DOHH2 (cell line): ENCODE results near the gene PEX14.

ENCODE experiments used
- EZH2phosphoT487 ChIP-seq: fragments of 200-600 bp; sonication (generic); IDR thresholded peaks from 2 replicates; pipeline ENCODE4 v1.6.1; 2017; ENCODE audit warnings: borderline replicate concordance, mild to moderate bottlenecking, antibody characterized with exemption, low read length, moderate library complexity, mixed read lengths
- TF ChIP-seq, protein P1 (sequence below): fragments of 200-600 bp; sonication (generic); IDR thresholded peaks from one replicate; pipeline ENCODE4 v1.5.1; 2014; ENCODE audit warnings: antibody characterized with exemption, mild to moderate bottlenecking, low read depth, low read length; ENCODE audit not compliant: poor library complexity, severe bottlenecking

DNA sequence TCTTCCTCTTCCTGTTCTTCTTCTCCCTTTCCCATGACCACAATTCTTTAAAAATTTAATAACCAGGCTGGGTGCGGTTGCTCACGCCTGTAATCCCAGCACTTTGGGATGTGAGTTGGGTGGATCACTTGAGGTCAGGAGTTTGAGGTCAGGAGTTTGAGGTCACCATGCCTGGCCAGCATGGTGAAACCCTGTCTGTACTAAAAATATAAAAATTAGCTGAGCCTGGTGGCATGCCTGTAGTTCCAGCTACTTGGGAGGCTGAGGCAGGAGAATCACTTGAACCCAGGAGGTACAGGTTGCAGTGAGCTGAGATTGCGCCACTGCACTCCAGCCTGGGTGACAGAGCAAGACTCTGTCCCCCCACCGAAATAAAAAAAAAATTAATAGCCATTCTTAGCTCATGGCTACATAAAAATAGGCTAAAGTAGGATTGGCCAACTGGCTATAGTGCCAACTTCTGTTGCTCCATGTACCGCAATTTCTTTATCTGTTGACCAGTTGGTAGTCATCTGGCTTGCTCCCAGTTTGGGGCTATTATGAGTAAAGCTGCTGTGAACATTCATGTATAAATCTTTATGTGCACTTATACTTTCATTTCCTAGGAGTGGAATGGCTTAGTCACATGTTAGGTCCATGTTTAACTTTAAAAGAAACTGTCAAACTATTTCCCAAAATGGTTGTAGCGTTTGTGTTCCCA, 136.3 kb downstream of the PEX14 start:
- TF ChIP-seq, protein P1, sequence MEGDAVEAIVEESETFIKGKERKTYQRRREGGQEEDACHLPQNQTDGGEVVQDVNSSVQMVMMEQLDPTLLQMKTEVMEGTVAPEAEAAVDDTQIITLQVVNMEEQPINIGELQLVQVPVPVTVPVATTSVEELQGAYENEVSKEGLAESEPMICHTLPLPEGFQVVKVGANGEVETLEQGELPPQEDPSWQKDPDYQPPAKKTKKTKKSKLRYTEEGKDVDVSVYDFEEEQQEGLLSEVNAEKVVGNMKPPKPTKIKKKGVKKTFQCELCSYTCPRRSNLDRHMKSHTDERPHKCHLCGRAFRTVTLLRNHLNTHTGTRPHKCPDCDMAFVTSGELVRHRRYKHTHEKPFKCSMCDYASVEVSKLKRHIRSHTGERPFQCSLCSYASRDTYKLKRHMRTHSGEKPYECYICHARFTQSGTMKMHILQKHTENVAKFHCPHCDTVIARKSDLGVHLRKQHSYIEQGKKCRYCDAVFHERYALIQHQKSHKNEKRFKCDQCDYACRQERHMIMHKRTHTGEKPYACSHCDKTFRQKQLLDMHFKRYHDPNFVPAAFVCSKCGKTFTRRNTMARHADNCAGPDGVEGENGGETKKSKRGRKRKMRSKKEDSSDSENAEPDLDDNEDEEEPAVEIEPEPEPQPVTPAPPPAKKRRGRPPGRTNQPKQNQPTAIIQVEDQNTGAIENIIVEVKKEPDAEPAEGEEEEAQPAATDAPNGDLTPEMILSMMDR: no peak
- no peak for TF ChIP-seq EZH2phosphoT487
